ENCODE results near the gene SLC39A11.

The SLC39A11 gene

DNA sequence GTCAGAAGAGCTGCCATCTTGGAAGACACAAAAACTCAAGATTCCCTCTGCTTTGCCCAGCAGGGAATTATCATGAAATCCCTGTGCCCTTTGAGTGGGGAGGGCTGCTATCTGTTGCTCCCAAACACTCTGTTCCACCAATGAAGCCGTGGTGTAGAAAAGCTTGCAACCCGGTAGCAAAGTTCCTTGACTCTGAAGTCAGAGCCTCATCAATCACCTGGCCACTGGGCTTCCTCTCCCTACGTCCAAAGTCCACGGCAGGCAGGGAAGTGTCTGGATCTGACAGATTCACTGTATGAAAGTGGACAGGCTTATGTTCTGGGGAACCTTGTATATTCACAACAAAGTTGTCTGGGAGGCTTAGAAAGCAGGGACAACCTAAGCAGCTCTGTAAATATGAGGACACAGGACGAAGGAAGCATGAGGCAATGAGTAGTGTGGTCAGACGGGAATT is 343.3 kb downstream of the SLC39A11 start:
- no peak for DNase-seq (ENCODE audit: low read depth in 2 of 2)

DNA sequence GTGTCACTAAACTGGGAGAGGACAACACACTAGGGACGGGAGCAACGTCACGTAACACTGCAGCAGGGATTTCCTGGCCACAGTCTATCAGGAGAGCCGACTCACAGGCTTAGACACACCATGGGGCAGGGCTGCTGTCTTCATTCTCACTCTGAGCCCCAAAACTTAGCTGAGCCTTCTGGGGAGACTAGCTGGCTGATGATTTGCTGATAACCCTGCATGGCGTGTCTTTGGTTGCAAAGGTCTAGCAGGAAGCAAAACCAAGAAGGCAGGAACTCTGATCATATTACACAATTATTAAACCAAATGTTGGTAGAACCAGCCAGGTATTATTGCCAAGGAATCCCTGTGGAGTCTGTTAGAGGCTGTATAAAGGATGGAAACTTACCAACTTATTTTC is 345.0 kb downstream of the SLC39A11 start:
- DNase-seq (ENCODE audit: low read depth in 2 of 2): no peak

DNA sequence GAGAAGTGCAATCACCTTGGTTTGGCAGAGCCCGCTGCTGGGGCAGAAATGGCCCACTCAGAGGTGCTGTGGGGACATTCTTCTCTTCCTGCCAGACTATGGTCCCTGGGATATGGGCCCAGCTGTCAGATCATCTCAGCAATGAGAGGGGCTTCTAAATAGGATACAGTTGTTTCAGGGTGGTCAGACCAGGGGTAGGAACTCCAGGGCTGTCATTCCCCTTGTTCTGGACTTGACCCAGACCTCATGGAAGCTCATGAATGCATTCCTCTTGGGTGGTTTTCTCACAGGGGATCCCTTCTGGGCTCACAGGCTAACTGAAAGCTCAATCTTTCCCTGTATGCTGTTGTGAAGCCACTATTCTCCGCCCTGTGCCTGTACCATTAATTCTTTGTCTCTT is 347.2 kb downstream of the SLC39A11 start:
- DNase-seq (ENCODE audit: low read depth in 2 of 2): no peak

DNA sequence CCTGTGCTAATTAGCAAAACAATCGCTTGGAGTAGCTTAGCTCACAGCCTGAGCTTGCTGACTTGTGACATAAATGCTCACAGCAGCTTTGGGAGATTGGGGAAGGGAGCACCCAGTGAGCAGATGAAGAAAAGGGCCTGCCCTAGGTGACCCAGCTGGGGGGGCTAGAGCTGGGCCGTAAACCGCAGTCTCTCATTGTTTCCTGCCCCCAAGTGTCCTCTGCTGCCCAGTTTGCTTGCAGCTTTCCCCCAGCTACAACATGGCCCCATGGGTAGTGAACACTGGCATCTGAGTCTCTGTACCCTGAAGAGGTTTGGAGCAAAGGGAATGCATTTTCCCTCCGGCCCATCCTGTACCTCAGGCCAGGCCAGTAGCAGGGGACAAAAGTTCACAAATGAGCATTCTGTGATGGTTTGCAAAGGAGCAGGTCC is 349.4 kb downstream of the SLC39A11 start:
- DNase-seq (ENCODE audit: low read depth in 2 of 2): no peak

DNA sequence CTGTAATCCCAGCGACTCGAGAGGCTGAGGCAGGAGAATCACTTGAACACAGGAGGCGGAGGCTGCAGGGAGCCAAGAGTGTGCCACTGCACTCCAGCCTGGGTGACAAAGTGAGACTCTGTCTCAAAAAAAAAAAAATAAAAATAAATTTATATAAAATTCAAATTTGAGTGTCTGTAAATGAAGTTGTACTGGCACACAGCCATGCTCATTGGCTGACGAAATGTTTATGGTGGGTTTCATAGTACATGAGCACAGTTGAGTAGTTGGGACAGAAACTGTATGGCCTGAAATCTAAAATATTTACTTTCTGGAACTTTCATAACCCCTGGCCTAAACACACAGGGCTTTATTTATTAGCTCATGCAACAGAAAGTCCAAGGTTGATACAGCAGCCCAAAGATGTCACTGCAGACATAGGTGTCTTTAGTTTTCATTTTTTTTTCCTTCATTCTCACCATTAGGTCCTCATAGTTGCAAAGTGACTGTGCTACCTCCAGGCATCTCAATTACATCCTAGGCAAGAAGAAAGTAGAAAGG is 355.3 kb downstream of the SLC39A11 start:
- DNase-seq (ENCODE audit: low read depth in 2 of 2): no peak

DNA sequence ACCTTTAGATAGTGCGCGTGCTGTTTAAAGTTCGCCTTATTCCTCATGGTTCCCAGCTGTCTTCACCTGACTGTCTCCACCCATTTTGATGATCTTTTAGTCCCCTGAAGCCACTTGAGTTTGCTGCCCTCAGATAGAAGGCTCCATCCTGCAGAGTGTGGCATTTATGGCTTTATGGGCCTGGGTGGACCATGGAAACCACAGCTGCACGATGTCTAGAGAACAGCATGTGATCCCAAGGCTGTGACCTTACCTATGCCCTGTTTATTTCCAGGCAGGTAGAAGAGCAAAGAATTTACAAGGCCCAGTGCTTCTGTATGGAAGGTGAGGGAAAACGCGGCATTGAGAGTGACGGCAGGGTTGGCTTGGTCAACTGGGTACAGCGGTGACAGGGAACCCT is 356.9 kb downstream of the SLC39A11 start:
- DNase-seq (ENCODE audit: low read depth in 2 of 2): no peak

DNA sequence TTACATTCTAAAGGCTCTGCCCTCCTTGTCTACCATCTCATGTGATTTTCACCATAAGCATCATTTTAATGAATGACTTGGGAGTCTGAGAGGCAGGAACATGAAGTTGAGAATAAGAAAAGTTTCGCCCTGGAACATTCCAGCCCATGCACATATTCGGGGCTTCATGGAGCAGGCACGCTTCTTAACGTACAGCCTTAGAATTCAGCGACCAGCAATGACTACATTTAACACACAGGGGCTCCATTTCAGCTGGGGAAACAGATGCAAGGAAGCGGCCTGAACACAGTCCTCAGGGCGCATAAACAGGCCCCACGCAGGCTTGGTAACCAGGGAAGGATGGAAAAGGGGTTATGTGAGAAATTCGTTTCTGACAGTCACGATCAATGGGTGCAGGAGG is 357.4 kb downstream of the SLC39A11 start:
- DNase-seq (ENCODE audit: low read depth in 2 of 2): no peak

DNA sequence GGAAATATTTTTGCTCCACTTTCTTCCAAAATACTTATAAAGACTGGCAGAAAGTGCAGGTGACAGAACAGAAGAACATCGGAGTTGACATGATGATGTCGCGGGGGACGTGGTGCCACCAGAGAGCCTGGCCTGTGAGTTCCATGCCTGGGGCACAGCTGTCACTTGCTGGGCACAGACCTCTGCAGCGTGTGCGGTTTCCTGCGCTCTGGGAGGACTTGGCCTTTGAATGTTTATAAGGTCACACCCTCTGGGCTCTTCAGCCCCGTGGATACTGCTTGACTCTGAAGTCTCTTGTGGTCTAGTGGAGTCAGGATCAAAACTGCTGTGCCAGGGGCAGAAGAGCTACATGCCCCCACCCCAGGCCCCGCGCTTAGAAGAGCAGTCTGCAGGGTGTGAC is 357.9 kb downstream of the SLC39A11 start:
- no peak for DNase-seq (ENCODE audit: low read depth in 2 of 2)

DNA sequence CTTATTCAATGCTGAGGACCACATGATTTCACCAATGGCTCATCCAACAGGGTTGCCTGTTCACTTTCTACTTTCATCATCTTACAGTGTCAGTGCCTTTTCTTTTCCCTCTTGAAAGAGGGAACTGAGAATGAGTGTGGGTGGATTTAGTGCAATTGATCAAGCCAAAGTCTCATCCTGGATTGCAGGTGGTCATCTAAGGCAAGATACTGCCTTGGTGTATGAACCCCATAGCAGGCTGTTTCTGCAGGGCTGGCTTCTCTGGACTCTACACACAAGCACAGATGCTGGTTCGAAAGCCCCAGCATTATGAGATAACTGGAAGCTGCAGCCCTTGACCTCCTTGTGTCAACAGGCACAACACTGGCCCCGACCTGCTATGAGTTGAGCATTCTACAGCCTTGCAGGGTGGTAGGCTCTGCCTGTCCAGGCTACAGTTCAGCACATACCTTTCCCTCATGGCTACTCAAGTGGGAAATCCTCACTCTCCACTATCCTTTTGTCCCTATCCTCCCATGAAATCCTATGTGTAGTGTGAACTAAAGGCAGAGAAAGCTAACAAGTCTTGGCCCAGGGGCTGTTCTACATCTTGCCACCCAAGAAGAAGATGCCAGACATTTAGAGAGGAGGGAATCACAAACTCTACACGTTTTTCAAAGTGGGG is 358.7 kb downstream of the SLC39A11 start:
- DNase-seq (ENCODE audit: low read depth in 2 of 2): no peak

DNA sequence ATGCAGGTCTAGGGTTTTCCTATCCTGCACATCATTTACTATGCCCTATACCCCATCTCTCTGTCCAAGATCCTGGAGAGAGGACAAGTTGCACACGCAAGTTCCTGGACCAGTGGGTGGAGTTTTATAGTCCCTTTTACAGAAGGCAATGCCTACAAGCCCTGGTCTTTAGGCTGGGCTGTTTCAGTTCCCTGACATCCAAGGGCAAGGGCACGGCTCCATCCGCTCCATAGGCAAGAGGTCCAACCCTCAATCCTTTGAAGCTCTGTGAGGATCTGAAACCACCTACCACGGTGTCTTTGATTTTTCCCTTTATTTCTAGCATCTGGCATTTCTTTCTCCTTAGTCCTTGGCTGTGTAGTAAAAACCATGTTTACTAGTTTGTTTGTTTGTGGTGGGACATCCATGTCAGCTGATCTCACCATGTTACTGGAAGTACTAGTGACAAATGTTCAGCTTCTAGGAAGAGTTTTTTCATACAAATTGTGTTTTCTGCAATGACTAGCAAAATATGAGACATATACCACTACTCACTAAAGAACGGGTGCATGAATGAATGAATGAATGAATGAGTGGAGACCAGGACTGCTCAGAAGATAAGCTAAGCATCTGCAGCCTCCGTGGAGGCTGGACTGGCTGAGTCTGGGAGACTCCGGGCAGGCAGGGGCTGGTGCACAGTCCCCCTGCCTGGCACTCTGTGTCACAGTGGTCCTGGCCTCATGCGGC is 359.4 kb downstream of the SLC39A11 start:
- no peak for DNase-seq (ENCODE audit: low read depth in 2 of 2)

DNA sequence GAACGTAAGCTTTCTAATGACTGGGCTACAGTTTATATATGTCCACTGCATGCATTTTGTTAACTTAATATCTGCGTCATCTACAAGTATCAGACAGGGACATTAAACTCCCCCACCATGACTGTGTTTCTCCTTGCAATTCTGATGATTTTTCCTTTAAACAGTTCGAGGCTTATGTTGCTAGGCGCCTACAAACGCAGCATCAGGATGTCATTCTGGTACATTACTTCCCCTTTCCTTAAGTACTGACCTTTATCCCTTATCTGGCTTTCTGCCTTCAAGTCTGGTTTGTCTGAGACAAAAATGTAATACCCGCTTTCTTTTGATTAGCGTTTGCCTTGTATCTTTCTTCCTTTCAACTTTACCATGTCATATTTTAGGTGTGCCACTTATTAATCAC is 362.4 kb downstream of the SLC39A11 start:
- DNase-seq (ENCODE audit: low read depth in 2 of 2): no peak

DNA sequence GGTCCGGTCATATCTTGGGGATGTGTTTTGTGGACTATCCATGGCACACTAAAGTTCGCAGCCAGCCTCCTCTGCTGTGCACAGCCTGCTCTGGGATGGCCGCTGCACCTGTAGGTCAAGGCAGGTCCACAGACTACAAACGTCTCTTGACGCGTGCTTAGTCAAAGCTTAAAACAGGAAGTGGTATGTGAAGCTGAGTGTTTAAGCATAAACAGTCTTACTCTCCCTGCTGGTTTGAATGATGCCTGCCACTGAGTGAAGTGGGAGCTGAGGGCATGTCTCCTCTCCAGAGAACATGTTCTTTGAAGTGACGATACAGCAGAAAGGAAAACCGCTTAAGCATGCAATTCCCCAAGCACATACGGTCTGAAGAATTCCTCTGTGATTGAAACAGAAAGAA is 365.6 kb downstream of the SLC39A11 start:
- peak in 1 of 2 donors; percentile 13 for DNase-seq (ENCODE audit: low read depth in 2 of 2)

DNA sequence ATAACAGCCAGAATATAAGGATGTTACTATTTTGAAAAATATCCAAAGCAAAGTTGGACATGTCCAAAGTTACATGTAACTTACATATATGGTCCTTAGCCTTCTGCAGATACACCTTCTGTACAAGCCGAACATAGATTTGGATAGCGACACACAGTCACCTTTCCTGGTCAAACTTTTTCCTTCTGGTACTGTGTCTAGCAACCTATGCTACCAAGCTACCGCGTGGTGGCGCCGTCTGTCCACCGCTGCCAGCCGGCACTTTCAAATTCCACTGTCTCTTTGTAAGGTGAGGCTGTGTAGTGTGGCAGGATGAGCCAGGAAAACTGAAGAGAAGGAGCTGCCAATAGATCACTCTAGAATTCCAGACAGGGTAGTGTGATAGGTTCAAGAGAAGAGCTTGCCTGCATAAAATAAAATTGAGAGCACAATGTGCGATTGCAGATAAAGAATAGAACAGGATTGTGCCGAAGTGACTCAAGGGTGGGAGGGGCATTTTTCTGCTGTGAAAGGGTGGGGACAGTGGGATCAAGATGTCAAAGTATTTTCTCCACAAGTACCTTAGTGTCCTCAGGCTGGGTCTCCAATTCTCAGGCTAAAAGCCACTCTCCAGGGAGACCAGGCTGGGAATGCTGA is 366.9 kb downstream of the SLC39A11 start:
- DNase-seq (ENCODE audit: low read depth in 2 of 2): peak; percentile 39 to 47

DNA sequence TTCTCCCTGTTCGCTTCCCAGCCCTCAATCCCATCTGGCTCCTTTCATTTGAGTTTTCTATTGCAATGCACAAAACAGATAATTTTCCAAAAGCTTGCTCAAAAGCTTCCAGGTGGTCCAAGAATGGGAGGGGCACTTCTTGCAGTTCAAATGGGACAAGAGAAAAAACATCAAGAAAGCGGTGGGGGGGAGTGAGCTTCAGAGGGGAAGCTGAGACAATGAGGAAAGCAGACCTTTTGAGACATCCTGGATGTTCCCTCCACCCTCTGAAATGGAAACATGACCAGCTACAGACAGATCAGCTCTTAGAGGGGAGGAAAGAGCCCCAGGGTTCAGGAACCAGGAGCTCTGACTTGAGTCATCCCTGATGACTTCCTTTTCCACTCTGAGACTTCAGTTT is 368.2 kb downstream of the SLC39A11 start:
- no peak for DNase-seq (ENCODE audit: low read depth in 2 of 2)

DNA sequence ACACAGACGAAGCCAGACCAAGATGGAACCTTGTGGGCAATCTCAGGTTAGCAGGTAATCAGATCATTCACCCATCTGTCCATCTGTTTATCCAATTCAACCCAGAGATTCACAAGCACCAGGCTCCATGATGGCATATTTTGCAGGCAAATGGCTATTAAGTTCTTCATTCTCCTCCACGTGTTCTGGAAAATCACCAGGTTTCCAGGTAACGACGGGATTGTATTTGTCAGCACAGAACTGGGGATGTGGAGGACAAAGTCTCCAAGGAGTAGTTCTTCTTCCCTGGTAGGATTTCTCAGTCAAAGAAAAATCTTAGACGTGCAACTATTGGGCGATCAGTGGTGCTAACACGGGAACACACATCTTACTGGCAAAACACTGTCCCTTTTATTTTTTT is 368.8 kb downstream of the SLC39A11 start:
- no peak for DNase-seq (ENCODE audit: low read depth in 2 of 2)

DNA sequence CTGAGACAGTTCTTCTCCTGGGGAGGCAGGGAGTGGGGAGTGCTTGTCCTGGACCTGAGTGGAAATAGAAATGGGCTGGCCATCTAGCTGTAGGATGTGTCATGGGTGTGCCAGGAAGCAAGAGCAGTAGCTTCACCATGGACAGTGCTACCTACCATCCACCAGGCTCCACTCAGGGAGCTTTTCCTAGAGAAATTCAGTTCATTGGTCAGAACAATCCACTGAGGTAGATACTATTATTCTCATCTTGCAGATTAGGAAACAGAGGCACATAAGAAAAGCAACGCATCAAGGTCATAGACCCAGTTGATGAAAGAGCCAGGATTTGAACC is 372.0 kb downstream of the SLC39A11 start:
- no peak for DNase-seq (ENCODE audit: low read depth in 2 of 2)

DNA sequence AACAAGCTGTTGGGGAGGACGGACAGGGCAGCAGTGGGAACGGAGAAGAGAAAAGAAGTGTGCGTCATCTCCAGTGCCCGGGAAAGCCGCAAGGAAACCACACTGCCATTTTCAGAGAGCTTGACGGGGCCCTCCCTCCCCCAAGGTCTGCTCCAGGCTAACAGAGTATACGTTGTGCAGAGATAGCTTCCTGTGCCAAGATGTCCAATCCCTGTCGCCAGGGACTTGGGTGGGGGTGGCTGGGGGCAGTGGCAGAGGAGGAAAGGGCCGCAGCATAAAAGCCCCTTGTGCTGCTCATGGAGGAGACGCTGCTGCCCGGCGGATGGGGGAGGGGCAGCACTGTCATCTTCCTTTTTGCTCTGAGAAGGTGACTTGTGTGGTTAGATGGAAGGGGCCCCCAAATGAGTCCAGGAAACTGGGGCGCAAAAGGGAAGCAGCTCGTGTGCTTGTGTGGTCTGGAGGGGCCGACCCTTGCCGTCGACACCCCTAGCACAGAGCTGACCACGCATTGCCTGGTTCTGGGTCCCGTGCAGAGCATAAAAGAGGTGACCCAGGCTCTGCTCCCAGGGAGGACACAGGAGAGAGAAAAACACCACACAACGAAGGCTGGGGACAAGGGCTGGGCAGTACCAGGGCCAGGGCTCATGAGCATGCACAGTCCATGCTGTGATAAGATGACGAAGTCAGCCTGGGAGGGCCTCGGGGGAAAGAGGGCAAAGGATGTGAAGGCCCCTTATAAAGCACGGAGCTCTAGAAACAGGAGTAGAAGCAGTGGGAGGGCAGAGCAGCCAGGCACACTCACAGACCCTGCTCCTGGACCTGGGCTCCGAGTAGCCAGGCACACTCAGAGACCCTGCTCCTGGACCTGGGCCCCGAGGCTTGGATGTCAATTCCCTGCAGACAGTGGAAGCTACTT is 372.7 kb downstream of the SLC39A11 start:
- DNase-seq (ENCODE audit: low read depth in 2 of 2): peak; percentile 31 to 50

DNA sequence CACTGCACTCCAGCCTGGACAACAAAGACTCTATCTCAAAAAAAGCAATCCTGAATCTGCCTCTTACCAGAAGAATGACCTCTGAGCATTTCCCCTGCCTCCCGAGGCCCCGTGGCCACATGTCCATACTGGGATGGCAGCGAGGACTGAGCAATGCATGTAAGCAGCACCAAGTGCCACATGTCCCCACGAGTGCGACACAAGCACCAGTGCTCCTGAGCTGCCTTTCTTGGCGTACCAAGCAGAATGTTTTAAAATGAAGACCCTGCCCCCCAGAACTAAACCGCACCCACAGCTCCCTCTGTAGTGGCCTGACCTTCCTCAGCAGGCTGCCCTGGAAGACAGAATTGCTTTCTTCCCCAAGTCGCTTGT is 373.3 kb downstream of the SLC39A11 start:
- no peak for DNase-seq (ENCODE audit: low read depth in 2 of 2)

DNA sequence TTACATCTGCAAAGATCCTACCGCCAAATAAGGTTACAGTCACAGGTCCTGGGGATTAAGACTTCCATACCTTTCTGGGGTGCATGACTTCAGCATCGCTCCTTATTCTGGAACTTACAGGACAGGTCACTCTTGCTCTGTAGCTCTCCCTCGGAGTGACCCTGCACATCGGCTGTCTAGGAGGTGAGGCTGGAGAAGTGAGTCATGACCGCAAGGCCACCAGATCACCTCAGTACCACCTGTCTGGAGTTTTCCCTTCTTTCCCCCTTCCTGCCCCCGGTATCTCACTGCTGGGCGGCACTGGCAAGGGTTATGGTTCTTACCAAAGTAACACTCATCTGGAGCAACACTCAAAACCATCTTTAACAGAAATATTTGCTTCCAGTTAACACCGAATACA is 374.8 kb downstream of the SLC39A11 start:
- DNase-seq (ENCODE audit: low read depth in 2 of 2): no peak

DNA sequence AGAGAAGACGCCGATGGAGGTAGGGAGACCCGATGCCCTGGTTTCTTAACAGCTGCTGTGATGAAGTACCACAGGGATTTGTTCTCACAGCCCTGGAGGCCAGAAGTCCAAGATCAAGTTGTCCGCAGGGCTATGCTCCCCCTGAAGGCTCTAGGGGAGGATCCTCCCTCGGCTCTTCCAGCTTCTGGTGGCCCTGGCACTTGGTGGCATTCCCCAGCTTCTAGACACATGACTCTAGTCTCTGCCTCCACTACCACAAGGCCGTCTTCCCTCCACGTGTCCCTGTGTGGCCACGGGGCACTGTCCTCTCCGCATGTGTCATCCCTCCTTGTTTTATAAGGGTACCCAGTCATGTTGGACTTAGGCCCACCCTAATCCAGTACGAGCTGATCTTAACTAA is 375.2 kb downstream of the SLC39A11 start:
- no peak for DNase-seq (ENCODE audit: low read depth in 2 of 2)

DNA sequence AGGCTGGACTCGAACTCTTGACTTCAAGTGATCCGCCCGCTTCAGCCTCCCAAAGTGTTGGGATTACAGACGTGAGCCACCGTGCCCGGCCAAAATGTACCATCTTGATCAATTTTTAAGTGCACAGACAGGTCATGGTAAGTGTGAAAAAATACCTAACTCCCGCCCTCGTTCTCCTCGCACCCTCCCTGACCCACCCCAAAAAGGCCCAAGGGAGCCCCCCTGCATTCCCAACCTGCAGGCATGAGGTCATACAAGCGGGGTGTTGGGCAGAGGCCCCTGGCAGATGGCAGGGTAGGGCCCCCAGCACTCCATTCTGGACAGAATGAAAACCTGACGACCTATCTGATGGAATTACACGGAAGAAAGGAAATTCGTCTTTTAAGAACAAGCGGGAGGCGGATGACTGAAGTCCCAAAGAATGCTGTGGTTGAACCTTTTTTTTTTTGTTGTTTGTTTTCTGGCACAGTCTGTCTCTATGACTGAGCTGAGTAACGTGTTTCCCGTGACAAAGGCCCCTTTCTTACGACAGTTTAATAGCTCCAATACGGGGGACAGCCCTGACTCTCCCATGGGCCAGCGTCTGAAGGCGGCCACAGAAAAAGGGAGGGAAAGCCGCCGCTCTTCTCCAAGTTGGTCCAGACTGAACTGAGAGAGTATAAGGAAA is 376.4 kb downstream of the SLC39A11 start:
- no peak for DNase-seq (ENCODE audit: low read depth in 2 of 2)
